ENCODE data around the gene STPG3.

- TF ChIP-seq CTCF (IDR thresholded peaks at IDR 0.05) (no peak), POLR2A (IDR thresholded peaks at IDR 0.05) (no peak)
Observed at GRCh38 chr9:137242269-137243203, 8.6 kb upstream of the STPG3 start.

Measured in adrenal gland (tissue), 5 donors.